HEK293 (cell line): Measurements from ENCODE around the gene ZNF45.

Source experiments
- CTCF ChIA-PET: fragments of 350-600 bp; formaldehyde crosslinking; extraction: SDS; loops from one replicate; lab custom pipeline; 2021; ENCODE audit warnings: antibody characterized with exemption; lab: Yijun Ruan, JAX
- POLR2A ChIA-PET: fragments of 300-600 bp; formaldehyde crosslinking; extraction: SDS; loops from one replicate; lab custom pipeline; 2020; ENCODE audit warnings: antibody characterized with exemption, inconsistent platforms; lab: Yijun Ruan, JAX
- H3K27ac ChIP-seq: fragments of 200-500 bp; sonication (Bioruptor generic); 2 replicates; pipeline ENCODE4 v1.5.1; 2014; ENCODE audit warnings: low read depth, low read length, control low read depth, inconsistent platforms; ENCODE audit errors: extremely low read depth
- H3K36me3 ChIP-seq, 2 experiments: fragments of 200-500 bp in 1 of 2; sonication (Bioruptor generic) in 1 of 2; 1 replicate in 1 of 2; 2 replicates in 1 of 2; pipeline ENCODE4 v1.5.1; 2014 to 2017; ENCODE audit warnings: inconsistent platforms in 2 of 2, low read length in 2 of 2; ENCODE audit not compliant: control insufficient read depth in 2 of 2, insufficient read depth in 1 of 2
- H3K4me1 ChIP-seq: fragments of 200-500 bp; sonication (Bioruptor generic); 2 replicates; pipeline ENCODE4 v1.5.1; 2014; ENCODE audit warnings: mild to moderate bottlenecking, low read length, inconsistent platforms; ENCODE audit not compliant: control insufficient read depth, insufficient read depth
- H3K4me3 ChIP-seq: 2 replicates; pipeline ENCODE4 v1.5.1; 2011; ENCODE audit warnings: low read depth, mild to moderate bottlenecking, control low read depth, low read length, moderate library complexity
- H3K9me3 ChIP-seq: fragments of 200-500 bp; sonication (Bioruptor generic); 2 replicates; pipeline ENCODE4 v1.5.1; 2014; ENCODE audit warnings: low read depth, low read length, inconsistent platforms; ENCODE audit not compliant: control insufficient read depth, insufficient read depth
- KLF1 ChIP-seq: fragments of 450-650 bp; formaldehyde crosslinking; IDR thresholded peaks from 2 replicates; pipeline ENCODE4 v1.5.1; 2016; ENCODE audit warnings: missing biosample characterization, missing genetic modification characterization
- KLF8 ChIP-seq: fragments of 450-650 bp; formaldehyde crosslinking; IDR thresholded peaks from 2 replicates; pipeline ENCODE4 v1.5.1; 2016; ENCODE audit warnings: missing biosample characterization, missing genetic modification characterization
- REPIN1 ChIP-seq: fragments of 450-650 bp; formaldehyde crosslinking; IDR thresholded peaks from 2 replicates; pipeline ENCODE4 v1.5.1; 2017; ENCODE audit warnings: missing biosample characterization, missing genetic modification characterization, low read depth
- SP3 ChIP-seq: fragments of 450-650 bp; formaldehyde crosslinking; IDR thresholded peaks from 2 replicates; pipeline ENCODE4 v1.5.1; 2016; ENCODE audit warnings: missing biosample characterization, missing genetic modification characterization
- TCF7L2 ChIP-seq: IDR thresholded peaks from 2 replicates; pipeline ENCODE4 v1.6.1; 2011; ENCODE audit warnings: low read depth, mild to moderate bottlenecking, inconsistent platforms, low read length, moderate library complexity, borderline replicate concordance
- TSHZ1 ChIP-seq: fragments of 450-650 bp; formaldehyde crosslinking; IDR thresholded peaks from 2 replicates; pipeline ENCODE4 v1.5.1; 2016; ENCODE audit warnings: missing biosample characterization, missing genetic modification characterization, borderline replicate concordance
- WT1 ChIP-seq: fragments of 450-650 bp; formaldehyde crosslinking; IDR thresholded peaks from 2 replicates; pipeline ENCODE4 v1.5.1; 2016; ENCODE audit warnings: missing biosample characterization, missing genetic modification characterization
- ZFHX2 ChIP-seq: fragments of 450-650 bp; formaldehyde crosslinking; conservative IDR thresholded peaks from 2 replicates; pipeline ENCODE4 v1.5.1; 2016; ENCODE audit warnings: missing biosample characterization, missing genetic modification characterization
- ZNF10 ChIP-seq: fragments of 450-650 bp; formaldehyde crosslinking; IDR thresholded peaks from 2 replicates; pipeline ENCODE4 v1.5.1; 2017; ENCODE audit warnings: missing biosample characterization, missing genetic modification characterization
- ZNF18 ChIP-seq: fragments of 450-650 bp; formaldehyde crosslinking; IDR thresholded peaks from 2 replicates; pipeline ENCODE4 v1.5.1; 2016; ENCODE audit warnings: missing biosample characterization, missing genetic modification characterization
- ZNF19 ChIP-seq: fragments of 450-650 bp; formaldehyde crosslinking; IDR thresholded peaks from 2 replicates; pipeline ENCODE4; 2016; ENCODE audit warnings: missing biosample characterization, missing genetic modification characterization, low read depth
- ZNF24 ChIP-seq: fragments of 450-650 bp; formaldehyde crosslinking; IDR thresholded peaks from 2 replicates; pipeline ENCODE4 v1.5.1; 2016; ENCODE audit warnings: missing biosample characterization, missing genetic modification characterization
- ZNF37A ChIP-seq: fragments of 450-650 bp; IDR thresholded peaks from 2 replicates; pipeline ENCODE4 v1.5.1; 2018; ENCODE audit warnings: missing biosample characterization, missing genetic modification characterization
- ZNF423 ChIP-seq: fragments of 450-650 bp; formaldehyde crosslinking; IDR thresholded peaks from 2 replicates; pipeline ENCODE4 v1.5.1; 2016; ENCODE audit warnings: missing biosample characterization, missing genetic modification characterization
- ZNF473 ChIP-seq: fragments of 450-650 bp; formaldehyde crosslinking; IDR thresholded peaks from 2 replicates; pipeline ENCODE4 v1.5.1; 2017; ENCODE audit warnings: missing biosample characterization, missing genetic modification characterization
- ZNF558 ChIP-seq: fragments of 450-650 bp; formaldehyde crosslinking; IDR thresholded peaks from 2 replicates; pipeline ENCODE4 v1.5.1; 2016; ENCODE audit warnings: missing biosample characterization, missing genetic modification characterization
- ZNF571 ChIP-seq: fragments of 450-650 bp; formaldehyde crosslinking; IDR thresholded peaks from 2 replicates; pipeline ENCODE4 v1.5.0; 2017; ENCODE audit warnings: missing biosample characterization, missing genetic modification characterization
- ZNF621 ChIP-seq: fragments of 450-650 bp; formaldehyde crosslinking; IDR thresholded peaks from 2 replicates; pipeline ENCODE4 v1.5.1; 2017; ENCODE audit warnings: missing biosample characterization, missing genetic modification characterization
- ZNF629 ChIP-seq: fragments of 450-650 bp; formaldehyde crosslinking; IDR thresholded peaks from 2 replicates; pipeline ENCODE4 v1.5.1; 2017; ENCODE audit warnings: missing biosample characterization, missing genetic modification characterization
- ZNF664 ChIP-seq: fragments of 450-650 bp; formaldehyde crosslinking; IDR thresholded peaks from 2 replicates; pipeline ENCODE4 v1.5.1; 2016; ENCODE audit warnings: missing biosample characterization, missing genetic modification characterization
- ZNF747 ChIP-seq: fragments of 450-650 bp; formaldehyde crosslinking; IDR thresholded peaks from 2 replicates; pipeline ENCODE4 v1.5.1; 2016; ENCODE audit warnings: missing biosample characterization, missing genetic modification characterization
- ZNF76 ChIP-seq: fragments of 450-650 bp; formaldehyde crosslinking; IDR thresholded peaks from 2 replicates; pipeline ENCODE4; 2016; ENCODE audit warnings: low read depth, missing biosample characterization, missing genetic modification characterization, borderline replicate concordance
- ZNF830 ChIP-seq: fragments of 450-650 bp; IDR thresholded peaks from 2 replicates; pipeline ENCODE4 v1.5.0; 2018; ENCODE audit warnings: missing biosample characterization, missing genetic modification characterization, low read depth, mild to moderate bottlenecking, moderate library complexity
- TF ChIP-seq, protein P1 (sequence below): fragments of 450-650 bp; formaldehyde crosslinking; IDR thresholded peaks from 2 replicates; pipeline ENCODE4 v1.5.1; 2016; ENCODE audit warnings: missing biosample characterization, missing genetic modification characterization, borderline replicate concordance
- TF ChIP-seq, protein P2 (sequence below): fragments of 450-650 bp; formaldehyde crosslinking; IDR thresholded peaks from 2 replicates; pipeline ENCODE4 v1.5.1; 2016; ENCODE audit warnings: missing biosample characterization, missing genetic modification characterization
- TF ChIP-seq, protein P3 (sequence below): IDR thresholded peaks from 2 replicates; pipeline ENCODE4 v1.6.1; 2011; ENCODE audit warnings: mild to moderate bottlenecking, low read depth, low read length, borderline replicate concordance

The ZNF45 gene

DNA sequence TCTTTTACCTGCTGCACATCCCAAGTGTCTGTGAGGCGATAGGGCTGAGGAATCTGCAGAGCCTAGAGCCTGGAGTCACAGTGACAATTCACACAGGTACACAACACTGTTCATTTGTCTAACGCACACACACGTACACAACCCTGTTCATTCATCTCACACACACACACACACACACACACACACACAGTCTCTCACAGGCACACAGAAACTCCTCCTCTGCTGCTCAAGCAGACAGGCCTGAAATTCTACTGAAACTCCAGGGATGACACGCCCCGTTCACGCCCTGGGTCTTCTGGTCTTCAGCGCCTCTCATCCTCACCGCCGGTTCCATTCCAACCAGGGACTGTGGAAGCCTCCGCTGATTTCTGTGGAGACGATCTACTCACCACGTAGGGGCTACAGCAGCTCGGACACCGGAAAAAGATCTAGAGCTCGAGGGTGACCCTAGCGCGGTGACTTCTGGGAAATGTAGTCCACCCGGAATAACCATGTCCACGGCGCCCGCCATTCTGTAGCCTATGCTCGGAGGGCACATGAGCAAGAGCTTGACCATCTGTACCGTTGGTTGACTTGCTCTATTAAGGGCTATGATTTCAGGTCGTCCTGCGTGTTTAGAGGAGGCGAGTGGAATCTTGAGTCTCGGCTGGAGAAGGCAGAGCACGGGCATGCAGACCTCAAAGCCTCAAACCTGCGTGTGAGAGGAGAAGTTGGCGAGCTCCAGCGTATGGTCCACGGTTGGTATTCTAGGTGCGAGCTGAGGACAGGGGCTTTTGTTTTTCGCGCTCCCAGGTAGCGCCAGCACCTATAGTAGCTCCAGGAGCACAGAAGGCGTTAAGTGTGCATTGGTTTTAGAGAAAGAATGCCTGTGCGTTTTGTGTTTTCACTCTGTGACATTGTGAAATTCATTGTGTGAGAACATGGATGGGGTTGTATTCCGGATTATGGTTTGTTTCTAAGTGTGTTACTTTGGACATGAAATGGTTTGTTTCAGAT is 33.4 kb downstream of the ZNF45 start (continued):
- TF ChIP-seq ZNF76 (tag by site-specific recombination) (peak; percentile 97), ZNF423 (tag by site-specific recombination) (no peak), ZNF571 (peak; percentile 80; the same call in 1 of the 2 replicates), WT1 (tag by site-specific recombination) (no peak; the same call in 1 of the 2 replicates), SP3 (peak; percentile 89), KLF8 (tag by site-specific recombination) (peak; percentile 94), ZNF664 (tag by site-specific recombination) (peak; percentile 23; the same call in 1 of the 2 replicates), ZNF19 (tag by site-specific recombination) (peak; percentile 93; the same call in 1 of the 2 replicates), ZNF24 (tag by site-specific recombination) (peak; percentile 80), ZNF18 (tag by site-specific recombination) (peak; percentile 87), ZNF37A (tag by site-specific recombination) (no peak), ZNF473 (tag by site-specific recombination) (no peak), REPIN1 (tag by site-specific recombination) (peak; percentile 95; the same call in 1 of the 2 replicates), ZNF629 (tag by site-specific recombination) (peak; percentile 74), ZNF830 (tag by site-specific recombination) (no peak)
- TF ChIP-seq, protein P1, sequence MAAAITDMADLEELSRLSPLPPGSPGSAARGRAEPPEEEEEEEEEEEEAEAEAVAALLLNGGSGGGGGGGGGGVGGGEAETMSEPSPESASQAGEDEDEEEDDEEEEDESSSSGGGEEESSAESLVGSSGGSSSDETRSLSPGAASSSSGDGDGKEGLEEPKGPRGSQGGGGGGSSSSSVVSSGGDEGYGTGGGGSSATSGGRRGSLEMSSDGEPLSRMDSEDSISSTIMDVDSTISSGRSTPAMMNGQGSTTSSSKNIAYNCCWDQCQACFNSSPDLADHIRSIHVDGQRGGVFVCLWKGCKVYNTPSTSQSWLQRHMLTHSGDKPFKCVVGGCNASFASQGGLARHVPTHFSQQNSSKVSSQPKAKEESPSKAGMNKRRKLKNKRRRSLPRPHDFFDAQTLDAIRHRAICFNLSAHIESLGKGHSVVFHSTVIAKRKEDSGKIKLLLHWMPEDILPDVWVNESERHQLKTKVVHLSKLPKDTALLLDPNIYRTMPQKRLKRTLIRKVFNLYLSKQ: no peak
- TF ChIP-seq, protein P2, sequence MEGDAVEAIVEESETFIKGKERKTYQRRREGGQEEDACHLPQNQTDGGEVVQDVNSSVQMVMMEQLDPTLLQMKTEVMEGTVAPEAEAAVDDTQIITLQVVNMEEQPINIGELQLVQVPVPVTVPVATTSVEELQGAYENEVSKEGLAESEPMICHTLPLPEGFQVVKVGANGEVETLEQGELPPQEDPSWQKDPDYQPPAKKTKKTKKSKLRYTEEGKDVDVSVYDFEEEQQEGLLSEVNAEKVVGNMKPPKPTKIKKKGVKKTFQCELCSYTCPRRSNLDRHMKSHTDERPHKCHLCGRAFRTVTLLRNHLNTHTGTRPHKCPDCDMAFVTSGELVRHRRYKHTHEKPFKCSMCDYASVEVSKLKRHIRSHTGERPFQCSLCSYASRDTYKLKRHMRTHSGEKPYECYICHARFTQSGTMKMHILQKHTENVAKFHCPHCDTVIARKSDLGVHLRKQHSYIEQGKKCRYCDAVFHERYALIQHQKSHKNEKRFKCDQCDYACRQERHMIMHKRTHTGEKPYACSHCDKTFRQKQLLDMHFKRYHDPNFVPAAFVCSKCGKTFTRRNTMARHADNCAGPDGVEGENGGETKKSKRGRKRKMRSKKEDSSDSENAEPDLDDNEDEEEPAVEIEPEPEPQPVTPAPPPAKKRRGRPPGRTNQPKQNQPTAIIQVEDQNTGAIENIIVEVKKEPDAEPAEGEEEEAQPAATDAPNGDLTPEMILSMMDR: no peak
- TF ChIP-seq, protein P3, sequence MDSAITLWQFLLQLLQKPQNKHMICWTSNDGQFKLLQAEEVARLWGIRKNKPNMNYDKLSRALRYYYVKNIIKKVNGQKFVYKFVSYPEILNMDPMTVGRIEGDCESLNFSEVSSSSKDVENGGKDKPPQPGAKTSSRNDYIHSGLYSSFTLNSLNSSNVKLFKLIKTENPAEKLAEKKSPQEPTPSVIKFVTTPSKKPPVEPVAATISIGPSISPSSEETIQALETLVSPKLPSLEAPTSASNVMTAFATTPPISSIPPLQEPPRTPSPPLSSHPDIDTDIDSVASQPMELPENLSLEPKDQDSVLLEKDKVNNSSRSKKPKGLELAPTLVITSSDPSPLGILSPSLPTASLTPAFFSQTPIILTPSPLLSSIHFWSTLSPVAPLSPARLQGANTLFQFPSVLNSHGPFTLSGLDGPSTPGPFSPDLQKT: no peak

DNA sequence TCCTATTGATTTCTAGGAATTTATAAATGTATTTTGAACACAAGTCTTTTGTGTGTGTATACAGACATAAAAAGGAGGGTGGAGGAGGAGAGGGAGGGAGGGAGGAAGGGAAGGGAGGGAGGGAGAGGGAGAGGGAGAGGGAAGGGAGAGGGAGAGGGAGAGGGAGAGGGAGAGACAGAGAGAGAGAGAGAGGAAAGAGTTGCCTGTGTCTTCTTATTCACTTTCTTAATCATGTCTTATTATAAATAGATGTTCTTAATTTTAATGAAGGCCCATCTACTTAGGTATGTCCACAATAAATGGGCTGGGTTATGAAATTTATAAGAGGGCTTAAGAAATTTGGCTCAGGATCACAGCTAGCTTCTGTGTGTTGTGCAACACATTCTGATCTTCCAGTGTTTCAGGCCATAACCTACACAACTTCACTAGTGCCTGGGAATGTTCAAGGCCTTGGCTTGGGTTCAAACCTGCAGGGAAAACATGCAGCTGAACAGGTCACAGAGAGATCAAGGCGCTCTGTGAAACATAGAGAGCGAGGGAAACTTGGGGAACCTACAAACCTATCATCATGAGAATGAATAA is 39.3 kb downstream of the ZNF45 start:
- H3K9me3 ChIP-seq: peaks cover 29% of the 10 kb centered on the region
- H3K4me3 ChIP-seq: no peak overlapping the region
- H3K36me3 ChIP-seq: peaks cover 18 to 51% of the 10 kb centered on the region in 2 experiments
- no peak overlapping the region for H3K27ac ChIP-seq
- H3K4me1 ChIP-seq: peaks cover 4% of the 10 kb centered on the region
- ChIA-PET CTCF (interaction anchor here (0.9 kb wide), 1 partner anchor 19 kb away, joined by 3 read pairs; no protein-coding TSS in a partner anchor), POLR2A (no interaction called here)
- TF ChIP-seq TSHZ1 (tag by site-specific recombination): no peak
- TF ChIP-seq KLF1 (tag by site-specific recombination): no peak
- no peak for TF ChIP-seq ZNF558
- no peak for TF ChIP-seq ZFHX2 (tag by site-specific recombination)
- no peak for TF ChIP-seq ZNF747
- TF ChIP-seq TCF7L2: no peak
- no peak for TF ChIP-seq ZNF621
- TF ChIP-seq ZNF10: no peak
